Measurements from ENCODE around the gene STK24.

Gene STK24

DNA sequence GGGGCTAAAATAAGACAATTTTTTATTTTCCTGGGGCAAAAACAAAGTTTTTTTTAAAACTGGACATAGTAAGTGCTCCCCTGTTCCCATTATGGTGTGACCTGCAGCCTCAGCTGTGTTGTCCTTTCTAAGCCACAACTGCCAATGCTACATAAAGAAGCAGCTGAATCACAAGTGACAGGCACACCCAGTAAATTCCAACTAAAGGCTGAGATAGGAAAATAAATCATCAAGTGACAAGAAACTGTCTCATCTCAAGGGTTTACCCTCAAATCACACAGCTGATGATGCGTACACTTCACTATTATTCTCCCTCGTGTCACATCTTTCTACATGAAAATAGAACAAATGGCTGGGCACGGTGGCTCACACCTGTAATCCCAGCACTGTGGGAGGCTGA is 28.7 kb downstream of the STK24 start:
- H3K36me3 ChIP-seq = no peaks in the 10 kb centered on the region
- H3K4me1 ChIP-seq (ENCODE audit: control insufficient read depth in 1 of 2, insufficient read depth in 1 of 2, low read depth in 1 of 2, low read length in 1 of 2) = peaks cover 26 to 40% of the 10 kb centered on the region in 2 experiments
- TF ChIP-seq, protein P1, sequence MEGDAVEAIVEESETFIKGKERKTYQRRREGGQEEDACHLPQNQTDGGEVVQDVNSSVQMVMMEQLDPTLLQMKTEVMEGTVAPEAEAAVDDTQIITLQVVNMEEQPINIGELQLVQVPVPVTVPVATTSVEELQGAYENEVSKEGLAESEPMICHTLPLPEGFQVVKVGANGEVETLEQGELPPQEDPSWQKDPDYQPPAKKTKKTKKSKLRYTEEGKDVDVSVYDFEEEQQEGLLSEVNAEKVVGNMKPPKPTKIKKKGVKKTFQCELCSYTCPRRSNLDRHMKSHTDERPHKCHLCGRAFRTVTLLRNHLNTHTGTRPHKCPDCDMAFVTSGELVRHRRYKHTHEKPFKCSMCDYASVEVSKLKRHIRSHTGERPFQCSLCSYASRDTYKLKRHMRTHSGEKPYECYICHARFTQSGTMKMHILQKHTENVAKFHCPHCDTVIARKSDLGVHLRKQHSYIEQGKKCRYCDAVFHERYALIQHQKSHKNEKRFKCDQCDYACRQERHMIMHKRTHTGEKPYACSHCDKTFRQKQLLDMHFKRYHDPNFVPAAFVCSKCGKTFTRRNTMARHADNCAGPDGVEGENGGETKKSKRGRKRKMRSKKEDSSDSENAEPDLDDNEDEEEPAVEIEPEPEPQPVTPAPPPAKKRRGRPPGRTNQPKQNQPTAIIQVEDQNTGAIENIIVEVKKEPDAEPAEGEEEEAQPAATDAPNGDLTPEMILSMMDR (IDR thresholded peaks at IDR 0.05) = no peak
- H3K27ac ChIP-seq = peak overlapping the region; percentile 81
- H3K4me3 ChIP-seq (ENCODE audit: low read depth in 1 of 2, low read length in 1 of 2) = no peak overlapping the region
- no peaks in the 10 kb centered on the region for H3K9me3 ChIP-seq
- H3K27me3 ChIP-seq = no peaks in the 10 kb centered on the region

DNA sequence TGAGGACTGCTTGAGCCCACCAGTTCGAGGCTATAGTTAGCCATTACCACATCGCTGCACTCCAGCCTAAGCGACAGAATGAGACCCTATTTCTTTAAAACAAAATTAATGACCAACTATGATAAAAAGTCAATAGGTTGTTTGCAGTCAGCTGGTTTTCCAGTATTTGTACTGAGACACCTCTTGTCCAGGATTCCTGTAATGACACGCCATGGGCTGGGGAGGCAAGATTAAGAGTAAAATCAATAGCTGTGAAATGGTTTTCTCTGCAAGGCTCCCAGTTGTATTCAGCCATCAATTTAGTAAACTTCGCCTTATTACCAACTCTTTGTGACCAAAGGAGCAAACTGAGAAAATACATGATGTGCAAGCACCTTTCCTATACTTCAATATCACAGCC is 29.5 kb downstream of the STK24 start:
- no peaks in the 10 kb centered on the region for H3K36me3 ChIP-seq
- TF ChIP-seq, protein P1 (IDR thresholded peaks at IDR 0.05) = no peak
- no peaks in the 10 kb centered on the region for H3K9me3 ChIP-seq
- H3K4me1 ChIP-seq (ENCODE audit: control insufficient read depth in 1 of 2, insufficient read depth in 1 of 2, low read depth in 1 of 2, low read length in 1 of 2) = peaks cover 32 to 46% of the 10 kb centered on the region in 2 experiments
- no peak overlapping the region for H3K27ac ChIP-seq
- no peaks in the 10 kb centered on the region for H3K27me3 ChIP-seq
- no peak overlapping the region for H3K4me3 ChIP-seq (ENCODE audit: low read depth in 1 of 2, low read length in 1 of 2)

DNA sequence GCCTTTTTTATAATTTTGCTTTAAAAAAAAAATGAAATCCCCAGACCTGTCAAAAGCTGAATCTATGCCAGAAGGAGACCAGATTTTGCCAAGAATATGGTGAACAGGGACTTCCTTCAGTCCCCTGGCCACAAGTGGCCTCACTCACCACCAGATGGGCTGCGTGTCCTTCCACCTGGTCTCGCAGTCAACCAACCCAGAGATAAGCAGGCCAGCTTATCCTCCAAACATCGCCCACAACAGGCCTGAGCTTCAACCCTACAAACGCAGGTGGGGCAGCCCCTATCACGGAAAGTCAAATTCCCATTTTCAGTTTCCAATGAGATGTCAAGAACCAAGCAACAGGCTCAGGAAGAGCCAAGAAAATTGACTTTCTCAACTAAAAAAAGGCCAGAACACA is 30.5 kb downstream of the STK24 start:
- Histone ChIP-seq H3K9me3 (no peaks in the 10 kb centered on the region), H3K27me3 (no peaks in the 10 kb centered on the region), H3K36me3 (no peaks in the 10 kb centered on the region), H3K27ac (peak overlapping the region; percentile 5), H3K4me1 (ENCODE audit: control insufficient read depth in 1 of 2, insufficient read depth in 1 of 2, low read depth in 1 of 2, low read length in 1 of 2) (peaks cover 43 to 57% of the 10 kb centered on the region in 2 experiments), H3K4me3 (ENCODE audit: low read depth in 1 of 2, low read length in 1 of 2) (no peak overlapping the region)
- TF ChIP-seq, protein P1 (IDR thresholded peaks at IDR 0.05) = no peak

DNA sequence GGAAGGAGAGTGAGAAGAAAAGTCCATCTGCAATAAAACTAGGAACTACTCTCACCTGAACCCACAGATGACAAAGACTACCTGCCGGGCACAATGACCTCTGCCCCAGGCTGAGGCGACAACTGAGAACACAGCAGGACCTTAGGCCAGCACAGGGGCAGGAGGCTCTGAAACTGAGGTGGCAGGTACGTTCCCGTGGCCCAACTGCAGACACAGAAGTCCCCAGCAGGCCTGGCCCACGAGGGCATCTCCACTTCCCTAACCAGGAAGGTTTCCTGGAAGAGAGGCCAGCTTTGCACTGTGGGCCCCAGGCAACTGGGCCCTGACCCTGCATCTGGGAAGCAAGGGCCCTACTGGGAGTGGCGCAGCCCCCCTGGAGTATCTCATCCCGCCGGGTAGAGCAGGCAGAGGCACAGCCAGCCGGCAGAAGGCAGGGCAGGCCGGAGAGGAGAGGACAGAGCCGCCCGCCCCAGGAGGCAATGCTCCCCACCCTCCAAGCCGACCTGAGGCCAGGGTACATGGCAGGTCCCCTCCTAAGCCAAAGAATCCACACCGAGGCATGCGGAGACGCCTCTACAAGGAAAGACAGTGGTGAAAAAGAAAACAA is 32.7 kb downstream of the STK24 start:
- H3K4me1 ChIP-seq (ENCODE audit: control insufficient read depth in 1 of 2, insufficient read depth in 1 of 2, low read depth in 1 of 2, low read length in 1 of 2) = peaks cover 43 to 63% of the 10 kb centered on the region in 2 experiments

DNA sequence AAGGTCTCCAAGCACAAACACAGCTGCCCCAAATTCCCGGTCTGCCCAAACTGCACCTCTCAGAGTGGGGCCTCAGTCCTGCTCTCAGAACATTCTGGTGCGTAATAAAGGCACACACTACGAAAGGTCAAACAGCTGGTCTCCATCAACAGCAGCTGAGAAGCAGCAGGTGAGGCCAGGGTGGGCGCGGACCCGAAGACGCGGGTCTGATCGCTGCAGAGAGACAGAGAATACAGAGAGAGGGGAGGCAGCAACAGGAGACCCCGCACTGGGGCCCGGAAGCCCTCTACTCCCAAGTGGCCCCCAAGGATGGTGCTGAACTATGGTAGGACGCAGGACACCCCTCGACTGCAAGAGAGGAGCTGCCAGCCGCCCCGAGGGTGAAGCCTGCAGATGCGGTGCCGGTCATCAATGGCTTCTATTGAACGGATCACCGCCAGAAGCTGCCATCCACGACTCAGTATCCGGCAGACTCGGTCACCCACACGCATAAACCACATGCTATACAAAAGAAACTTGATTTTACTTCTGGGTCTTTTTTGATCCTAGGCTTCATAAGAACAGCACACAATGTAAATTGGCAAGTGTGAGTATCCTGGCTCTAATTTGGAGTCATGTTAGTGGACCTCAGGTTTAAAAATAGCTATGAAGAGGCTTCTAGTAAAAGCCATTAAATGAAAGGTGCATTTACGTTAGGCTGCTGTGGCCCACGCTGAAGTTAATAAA is 33.4 kb downstream of the STK24 start:
- Histone ChIP-seq H3K4me1 (ENCODE audit: control insufficient read depth in 1 of 2, insufficient read depth in 1 of 2, low read depth in 1 of 2, low read length in 1 of 2) (peaks cover 41 to 61% of the 10 kb centered on the region in 2 experiments), H3K27me3 (no peaks in the 10 kb centered on the region), H3K9me3 (no peaks in the 10 kb centered on the region), H3K27ac (peak overlapping the region; percentile 87), H3K4me3 (ENCODE audit: low read depth in 1 of 2, low read length in 1 of 2) (peak overlapping the region; percentile 50 to 57), H3K36me3 (no peaks in the 10 kb centered on the region)
- TF ChIP-seq, protein P1 (IDR thresholded peaks at IDR 0.05) = no peak

More for the DNA sequence above, 32.7 kb downstream of the STK24 start:
- no peak overlapping the region for H3K4me3 ChIP-seq (ENCODE audit: low read depth in 1 of 2, low read length in 1 of 2)
- no peaks in the 10 kb centered on the region for H3K36me3 ChIP-seq
- TF ChIP-seq, protein P1 (IDR thresholded peaks at IDR 0.05) = no peak
- H3K27me3 ChIP-seq = no peaks in the 10 kb centered on the region
- H3K9me3 ChIP-seq = no peaks in the 10 kb centered on the region
- H3K27ac ChIP-seq = no peak overlapping the region
